Lower leg skin (tissue), 4 donors: ENCODE results near the gene RBM45. TPM values are rescaled to one million over a fixed set of nuclear protein-coding genes. Genes with fewer than 3 reads are reported as not detected.

Experiments used
- DNase-seq, 2 donors: peaks; one replicate each; pipeline ENCODE4 v3.0.0-alpha.2; 2019; ENCODE audit warnings: low spot score in 2 of 2
- H3K4me3 ChIP-seq: fragments of 200-600 bp; sonication (generic); 2 replicates; pipeline ENCODE4 v1.5.1; 2017; ENCODE audit warnings: mild to moderate bottlenecking, low read depth; ENCODE audit not compliant: poor library complexity, severe bottlenecking
- POLR2A ChIP-seq, 2 donors: fragments of 450-650 bp; IDR thresholded peaks; one replicate each; pipeline ENCODE4 v1.6.1; 2016 to 2017; ENCODE audit warnings: antibody characterized with exemption in 2 of 2, mild to moderate bottlenecking in 1 of 2, moderate library complexity in 1 of 2
- WGBS, 2 donors: methylation state at CpG; one replicate each; pipeline ENCODE4 v1.1.5; 2018; 5-methylcytosine and 5-hydroxymethylcytosine counted together
- intact Hi-C: fragments of 100-400 bp; cut with DNase I; formaldehyde crosslinking; loops from one replicate; pipeline ENCODE4 v1.15.0; 2023; ENCODE audit warnings: low total_unique reads
- total RNA-seq, 4 donors: library from RNA; depleted of rRNA; stranded (reverse); fragments of >200 nt; gene quantifications; one replicate each; pipeline ENCODE4 v1.1.0, GENCODE V29; 2016
- TF ChIP-seq, protein P1 (sequence below), 3 donors: fragments of 450-650 bp; IDR thresholded peaks; one replicate each; pipeline ENCODE4 v1.5.1; 2016; ENCODE audit warnings: antibody characterized with exemption in 3 of 3, mild to moderate bottlenecking in 3 of 3, moderate library complexity in 2 of 3

RBM45 gene, protein sequence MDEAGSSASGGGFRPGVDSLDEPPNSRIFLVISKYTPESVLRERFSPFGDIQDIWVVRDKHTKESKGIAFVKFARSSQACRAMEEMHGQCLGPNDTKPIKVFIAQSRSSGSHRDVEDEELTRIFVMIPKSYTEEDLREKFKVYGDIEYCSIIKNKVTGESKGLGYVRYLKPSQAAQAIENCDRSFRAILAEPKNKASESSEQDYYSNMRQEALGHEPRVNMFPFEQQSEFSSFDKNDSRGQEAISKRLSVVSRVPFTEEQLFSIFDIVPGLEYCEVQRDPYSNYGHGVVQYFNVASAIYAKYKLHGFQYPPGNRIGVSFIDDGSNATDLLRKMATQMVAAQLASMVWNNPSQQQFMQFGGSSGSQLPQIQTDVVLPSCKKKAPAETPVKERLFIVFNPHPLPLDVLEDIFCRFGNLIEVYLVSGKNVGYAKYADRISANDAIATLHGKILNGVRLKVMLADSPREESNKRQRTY
- total RNA-seq = 1 to 10 TPM; 4.8 to 9.0 (median 8.4) TPM

DNA sequence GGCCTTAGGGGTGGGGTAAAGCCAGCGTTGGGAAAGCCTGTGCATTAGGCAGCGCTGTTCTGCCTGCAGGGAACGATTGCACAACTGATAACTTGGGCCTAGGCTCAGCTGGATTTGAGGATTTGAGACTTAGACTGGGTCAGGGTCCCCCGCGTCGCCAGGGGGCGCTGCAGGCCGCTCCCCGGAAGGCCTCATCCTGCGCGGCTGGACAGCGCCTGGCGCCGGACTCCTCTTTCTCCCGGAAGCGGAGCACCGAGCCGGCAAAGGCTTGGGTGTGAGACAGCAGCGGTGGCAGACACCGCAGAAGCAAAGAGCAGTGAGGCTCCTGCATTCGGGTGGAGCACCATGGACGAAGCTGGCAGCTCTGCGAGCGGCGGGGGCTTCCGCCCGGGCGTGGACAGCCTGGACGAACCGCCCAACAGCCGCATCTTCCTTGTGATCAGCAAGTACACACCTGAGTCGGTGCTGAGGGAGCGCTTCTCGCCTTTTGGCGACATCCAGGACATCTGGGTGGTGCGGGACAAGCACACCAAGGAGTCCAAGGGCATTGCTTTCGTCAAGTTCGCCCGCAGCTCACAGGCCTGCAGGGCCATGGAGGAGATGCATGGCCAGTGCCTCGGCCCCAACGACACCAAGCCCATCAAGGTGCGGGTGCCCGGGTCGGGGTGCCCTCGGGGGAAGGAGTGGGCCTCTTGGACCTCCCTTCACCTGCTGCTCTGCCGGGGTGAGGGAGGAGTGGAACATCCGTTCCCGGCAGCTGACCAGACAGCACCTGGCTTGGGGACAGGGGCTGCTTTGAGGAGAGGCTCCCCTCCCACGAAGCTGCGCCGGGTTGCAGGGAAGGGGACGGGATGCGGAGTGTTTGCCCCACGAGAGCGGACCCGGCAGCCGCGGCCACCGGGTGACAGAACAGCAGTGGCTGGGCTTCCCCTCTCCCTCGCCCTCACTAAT lies at the start of gene RBM45:
Gene RBM45 (plus strand): TSS at position 236 of the 951 bp plus-strand sequence. CDS start 110 bp downstream, at position 346.
- no peak for TF ChIP-seq POLR2A (IDR thresholded peaks at IDR 0.05)
- TF ChIP-seq, protein P1, sequence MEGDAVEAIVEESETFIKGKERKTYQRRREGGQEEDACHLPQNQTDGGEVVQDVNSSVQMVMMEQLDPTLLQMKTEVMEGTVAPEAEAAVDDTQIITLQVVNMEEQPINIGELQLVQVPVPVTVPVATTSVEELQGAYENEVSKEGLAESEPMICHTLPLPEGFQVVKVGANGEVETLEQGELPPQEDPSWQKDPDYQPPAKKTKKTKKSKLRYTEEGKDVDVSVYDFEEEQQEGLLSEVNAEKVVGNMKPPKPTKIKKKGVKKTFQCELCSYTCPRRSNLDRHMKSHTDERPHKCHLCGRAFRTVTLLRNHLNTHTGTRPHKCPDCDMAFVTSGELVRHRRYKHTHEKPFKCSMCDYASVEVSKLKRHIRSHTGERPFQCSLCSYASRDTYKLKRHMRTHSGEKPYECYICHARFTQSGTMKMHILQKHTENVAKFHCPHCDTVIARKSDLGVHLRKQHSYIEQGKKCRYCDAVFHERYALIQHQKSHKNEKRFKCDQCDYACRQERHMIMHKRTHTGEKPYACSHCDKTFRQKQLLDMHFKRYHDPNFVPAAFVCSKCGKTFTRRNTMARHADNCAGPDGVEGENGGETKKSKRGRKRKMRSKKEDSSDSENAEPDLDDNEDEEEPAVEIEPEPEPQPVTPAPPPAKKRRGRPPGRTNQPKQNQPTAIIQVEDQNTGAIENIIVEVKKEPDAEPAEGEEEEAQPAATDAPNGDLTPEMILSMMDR (IDR thresholded peaks at IDR 0.05) = peak in 1 of 3 donors; percentile 83
- intact Hi-C loops = loop anchor here (10.0 kb wide), 1 partner anchor 162 kb away; no protein-coding TSS in a partner anchor
- peak within 1 kb of the TSS; percentile 70 for H3K4me3 ChIP-seq
- DNase-seq = peak; percentile 91 to 98
- WGBS, 2 donors = 0 to 2% methylated on average over 39 to 49 of the region's 60 CpGs

DNA sequence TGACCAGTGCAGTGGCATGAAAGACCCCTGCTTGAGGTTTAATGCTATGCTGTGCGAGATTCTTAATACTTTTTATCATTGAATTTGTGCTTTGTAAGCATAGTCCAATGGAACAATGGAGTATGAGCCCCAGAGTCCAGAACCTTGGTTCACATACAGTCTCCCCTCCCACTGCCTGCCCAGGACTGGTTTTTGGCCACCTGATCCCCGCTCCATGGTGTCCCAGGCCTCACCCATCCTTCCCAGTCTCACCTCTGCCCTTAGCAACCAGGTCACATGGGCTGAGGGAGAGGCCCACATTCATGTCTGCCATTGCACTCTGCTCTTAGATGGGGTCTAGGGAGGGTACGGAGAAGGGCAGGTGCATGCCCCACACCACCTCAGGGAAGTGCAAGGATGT lies 45.9 kb upstream of the RBM45 start:
- TF ChIP-seq POLR2A (IDR thresholded peaks at IDR 0.05) = no peak
- TF ChIP-seq, protein P1 (IDR thresholded peaks at IDR 0.05) = no peak
- intact Hi-C loops = no loop called here
- no peak overlapping the region for H3K4me3 ChIP-seq
- DNase-seq = no peak
- 89 to 94% methylated on average over 3 of the region's 3 CpGs for WGBS, 2 donors

DNA sequence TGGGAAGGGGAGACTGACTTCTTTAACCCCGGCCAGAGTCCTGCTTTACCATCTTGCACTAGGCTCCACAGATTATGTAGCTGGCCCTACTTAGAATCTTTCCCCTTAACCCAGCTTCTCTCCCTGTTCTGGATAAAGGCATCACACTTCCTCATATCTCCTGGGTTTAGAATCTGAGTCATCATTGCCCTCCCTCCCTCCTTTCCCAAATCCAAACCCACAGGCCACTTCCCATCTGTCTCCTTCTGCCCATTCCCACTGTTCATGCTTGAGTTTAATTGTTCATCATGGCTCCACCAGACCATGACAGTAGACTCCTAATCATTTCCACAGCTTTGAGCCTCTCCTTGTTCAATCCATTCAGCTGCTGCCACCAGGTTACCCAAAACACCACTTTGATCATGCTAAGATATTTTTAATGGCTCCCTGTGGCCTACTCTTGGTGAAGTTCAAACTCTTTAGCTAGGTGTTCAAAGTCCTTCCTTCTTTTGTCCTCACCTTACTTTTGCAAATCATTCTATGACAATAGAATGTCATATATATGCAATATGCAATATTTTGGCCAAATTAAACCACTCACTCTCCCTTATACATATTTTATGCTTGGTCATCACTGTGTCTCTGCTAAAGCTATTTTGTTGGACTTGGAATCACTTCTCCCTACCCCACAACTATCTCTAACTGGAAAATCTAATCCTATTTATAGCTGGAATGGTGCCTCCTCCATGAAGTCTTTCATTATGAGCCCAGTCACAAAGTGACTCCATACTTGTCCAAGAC lies 45.2 kb upstream of the RBM45 start:
- no peak for TF ChIP-seq POLR2A (IDR thresholded peaks at IDR 0.05)
- TF ChIP-seq, protein P1 (IDR thresholded peaks at IDR 0.05) = no peak
- H3K4me3 ChIP-seq = no peak overlapping the region
- intact Hi-C loops = no loop called here
- DNase-seq = no peak
- 81 to 93% methylated on average over 1 of the region's 1 CpG for WGBS, 2 donors

DNA sequence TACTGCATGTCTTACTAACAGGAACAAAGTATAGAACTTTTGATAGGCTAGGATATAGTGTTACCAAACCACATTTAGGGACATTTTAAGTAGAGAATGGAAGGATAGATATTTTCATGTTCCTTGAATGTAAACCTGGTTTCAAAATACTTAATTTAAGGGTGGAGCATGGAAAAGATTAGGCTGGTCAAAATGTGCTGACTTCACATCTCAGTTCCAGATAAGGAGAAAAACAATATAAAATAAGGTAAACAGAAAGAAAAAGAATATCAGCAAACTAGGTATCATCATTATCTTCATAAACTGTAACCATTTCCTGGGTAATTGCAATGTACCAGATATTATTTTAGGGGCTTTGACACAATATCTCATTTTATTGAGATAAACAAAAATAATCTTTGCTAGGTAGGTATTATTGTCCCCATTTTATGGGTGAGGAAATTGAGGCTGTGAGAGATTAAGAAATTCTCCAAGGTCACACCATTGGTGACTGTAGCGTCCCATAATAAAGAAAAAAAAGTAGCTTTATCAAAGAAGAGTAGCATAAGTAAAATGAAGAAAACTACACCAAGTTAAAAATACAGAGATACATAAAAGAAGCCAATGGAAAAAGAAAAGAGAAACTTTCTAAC lies 43.3 kb upstream of the RBM45 start:
- WGBS, 2 donors = 93 to 100% methylated on average over 1 of the region's 1 CpG
- no peak for TF ChIP-seq POLR2A (IDR thresholded peaks at IDR 0.05)
- TF ChIP-seq, protein P1 (IDR thresholded peaks at IDR 0.05) = no peak
- no peak overlapping the region for H3K4me3 ChIP-seq
- intact Hi-C loops = no loop called here
- no peak for DNase-seq

DNA sequence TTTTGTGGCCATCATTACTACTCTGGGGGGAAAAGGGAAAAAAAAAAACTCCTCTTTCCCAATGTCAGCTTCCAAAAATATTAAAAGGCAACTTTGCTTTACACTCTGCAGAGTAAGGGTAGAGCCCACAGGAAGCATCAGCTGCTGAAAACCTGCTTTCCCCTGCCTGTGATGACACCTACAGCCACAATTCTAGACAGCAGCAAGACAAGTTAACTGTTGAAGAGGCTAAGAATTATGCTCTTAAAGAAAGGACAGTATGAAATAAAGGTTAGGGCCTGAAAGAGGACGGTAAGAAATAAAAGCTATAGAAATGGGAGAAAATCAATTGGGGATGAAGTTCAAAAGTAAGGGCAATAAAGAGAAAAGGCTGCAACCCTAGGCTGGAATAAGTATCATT lies 42.7 kb upstream of the RBM45 start:
- no peak for DNase-seq
- WGBS, 2 donors = 63 to 83% methylated on average over 1 of the region's 1 CpG
- intact Hi-C loops = no loop called here
- TF ChIP-seq, protein P1 (IDR thresholded peaks at IDR 0.05) = no peak
- no peak for TF ChIP-seq POLR2A (IDR thresholded peaks at IDR 0.05)
- H3K4me3 ChIP-seq = no peak overlapping the region
